HG02884 (cell line): ENCODE data around the gene ZNF213.

Experiments used
- ATAC-seq: cut with Tn5 transposase; IDR thresholded peaks from one replicate; pipeline ENCODE4 v1.9.1; 2021; ENCODE audit warnings: mild to moderate bottlenecking, moderate library complexity; ENCODE audit not compliant: unreplicated experiment

Gene ZNF213

DNA sequence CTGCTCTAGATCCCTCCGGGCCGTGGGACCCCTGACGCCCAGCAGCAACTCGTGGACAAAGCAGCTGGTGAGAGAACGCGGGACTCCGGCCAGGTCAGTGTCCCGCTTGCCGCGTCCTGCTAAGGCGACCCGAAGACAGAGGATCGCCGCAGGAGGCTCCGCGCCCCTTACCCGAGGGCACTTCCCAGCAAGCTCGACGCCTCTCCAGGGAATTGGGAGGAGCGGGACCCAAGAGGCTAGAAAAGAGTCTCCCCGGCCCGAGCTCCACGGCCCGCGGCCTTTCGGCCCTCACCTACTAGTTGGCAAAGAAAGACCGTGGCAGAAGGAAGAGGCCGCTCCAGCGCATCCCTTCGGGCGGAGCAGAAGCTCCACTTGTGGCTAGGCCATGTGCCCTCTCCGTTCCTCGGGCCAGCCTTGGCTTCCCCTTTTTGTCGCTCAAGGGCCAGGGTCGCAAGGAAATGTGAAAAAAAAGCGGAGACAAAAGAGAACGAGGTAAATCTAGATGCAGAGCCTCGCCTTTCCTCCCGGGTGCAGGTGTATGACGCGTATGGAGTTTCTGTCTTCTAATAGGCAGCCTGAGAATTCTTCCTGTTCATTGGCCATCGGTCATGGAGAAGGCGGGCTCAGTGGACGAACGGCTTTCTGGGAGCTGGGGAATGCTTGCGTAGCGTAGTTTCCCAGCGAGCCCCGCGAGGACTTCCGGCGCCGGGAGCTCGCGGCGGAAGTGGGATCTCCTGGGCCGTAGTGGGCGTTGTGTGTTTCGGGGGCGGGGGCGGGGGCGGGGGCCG lies at the start of gene ZNF213:
ZNF213 (plus strand) TSS at position 692 of the 788 bp plus-strand sequence. CDS start 2,252 bp downstream, outside the sequence.
- ATAC-seq: peak; percentile 84

GRCh38 chr16:3085868-3086595 lies 48.8 kb upstream of the ZNF213 start:
- ATAC-seq: no peak

GRCh38 chr16:3086596-3087242 lies 48.1 kb upstream of the ZNF213 start:
- ATAC-seq: no peak

GRCh38 chr16:3087243-3088235 lies 47.3 kb upstream of the ZNF213 start:
- ATAC-seq: no peak

DNA sequence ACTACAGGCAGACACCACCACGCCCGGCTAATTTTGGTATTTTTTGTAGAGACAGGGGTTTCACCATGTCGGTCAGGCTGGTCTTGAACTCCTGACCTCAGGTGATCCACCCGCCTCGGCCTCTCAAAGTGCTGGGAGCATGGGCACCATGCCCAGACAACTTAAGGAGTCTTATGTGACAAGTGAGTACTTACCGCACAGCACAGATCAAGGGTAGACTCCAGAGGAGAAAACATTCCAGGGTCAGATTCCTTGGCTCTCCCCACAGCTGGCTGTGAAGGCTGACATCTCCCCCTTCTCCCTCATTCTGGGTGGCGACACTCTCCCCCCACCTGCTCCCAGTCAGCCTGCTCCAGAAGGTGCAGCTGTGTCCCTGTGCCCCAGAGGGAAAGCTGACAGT lies 46.4 kb upstream of the ZNF213 start:
- ATAC-seq: no peak

- ATAC-seq: no peak
Observed at GRCh38 chr16:3088925-3089716, 45.7 kb upstream of the ZNF213 start.

DNA sequence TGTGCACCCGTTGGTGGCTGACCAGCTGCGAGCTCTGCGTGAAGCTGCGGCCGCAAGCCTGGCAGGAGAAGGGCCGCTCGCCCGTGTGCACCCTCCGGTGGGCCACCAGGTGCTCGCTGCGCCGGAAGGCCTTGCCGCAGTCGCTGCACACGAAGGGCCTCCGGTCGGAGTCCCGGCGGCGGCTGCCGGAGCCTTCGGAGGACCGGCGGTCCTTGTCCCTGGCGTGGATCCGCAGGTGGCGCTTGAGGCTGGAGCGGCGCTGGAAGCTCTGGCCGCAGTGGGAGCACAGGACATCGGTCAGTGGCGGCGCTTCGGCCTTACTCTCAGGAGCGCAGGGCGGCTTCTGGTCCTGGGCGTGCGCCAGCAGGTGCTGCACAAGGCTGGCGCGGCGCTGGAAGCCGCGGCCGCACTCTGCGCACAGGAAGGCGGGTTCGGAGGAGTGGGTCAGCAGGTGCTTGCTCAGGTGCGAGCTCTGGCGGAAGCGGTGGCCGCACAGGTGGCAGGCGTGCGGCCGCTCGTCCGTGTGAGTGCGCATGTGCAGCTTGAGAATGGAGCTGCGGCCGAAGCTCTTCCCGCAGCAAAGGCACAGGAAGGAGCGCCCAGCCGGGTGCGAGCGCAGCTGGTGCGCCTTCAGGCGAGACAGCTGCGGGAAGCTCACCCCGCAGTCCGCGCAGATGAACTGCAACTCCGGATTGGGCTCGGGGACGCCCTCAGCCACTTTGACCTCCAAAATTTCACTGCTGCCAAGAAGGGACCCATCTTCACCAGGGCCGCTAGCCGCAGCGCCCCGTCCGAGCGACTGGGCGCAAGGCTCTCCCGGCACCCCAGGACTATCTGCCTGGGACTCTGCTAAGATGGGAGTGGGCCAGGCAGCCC lies 44.9 kb upstream of the ZNF213 start:
- ATAC-seq: no peak

DNA sequence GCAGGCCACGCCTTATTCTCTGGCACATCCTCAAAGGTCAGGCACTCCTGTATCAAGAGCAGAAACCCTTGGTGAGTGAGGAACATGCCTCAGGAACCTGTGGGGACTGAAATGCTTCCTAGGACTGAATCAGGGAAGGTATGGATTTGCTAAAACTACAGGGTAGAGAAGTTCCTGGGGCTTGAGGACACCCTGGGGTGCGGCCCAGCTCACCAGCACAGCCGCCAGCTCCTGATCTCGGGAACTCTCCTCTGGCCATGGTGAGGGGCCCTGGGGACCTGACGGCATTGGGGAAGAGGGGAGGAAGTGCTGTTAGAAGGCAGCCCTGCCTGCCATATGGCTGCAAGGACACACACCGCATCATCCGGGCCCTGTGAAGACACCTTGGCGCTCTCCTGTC lies 43.3 kb upstream of the ZNF213 start:
- no peak for ATAC-seq

DNA sequence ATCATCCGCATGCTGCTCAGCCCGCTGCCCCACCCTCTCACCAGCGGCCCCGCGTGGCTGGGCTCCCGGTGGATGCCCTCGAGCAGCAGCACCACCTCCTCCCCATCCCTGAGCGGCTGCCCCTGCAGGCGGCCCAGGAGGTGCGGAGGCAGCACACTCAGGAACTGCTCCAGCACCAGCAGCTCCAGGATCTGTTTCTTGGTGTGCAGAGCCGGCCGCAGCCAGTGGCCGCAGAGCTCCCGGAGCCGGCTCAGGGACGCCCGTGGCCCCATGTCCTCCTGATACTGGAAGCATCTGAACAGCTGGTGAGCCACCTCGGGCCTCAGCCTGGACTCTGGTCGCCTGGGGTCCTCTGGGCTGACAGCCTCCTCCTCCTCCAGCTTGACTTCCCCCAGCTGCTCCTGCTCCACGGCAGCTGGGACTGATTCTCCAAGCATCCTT lies 42.3 kb upstream of the ZNF213 start:
- no peak for ATAC-seq

GRCh38 chr16:3094289-3095027 lies 40.4 kb upstream of the ZNF213 start:
- ATAC-seq: no peak

GRCh38 chr16:3095869-3096268 lies 39.0 kb upstream of the ZNF213 start:
- peak; percentile 65 for ATAC-seq

DNA sequence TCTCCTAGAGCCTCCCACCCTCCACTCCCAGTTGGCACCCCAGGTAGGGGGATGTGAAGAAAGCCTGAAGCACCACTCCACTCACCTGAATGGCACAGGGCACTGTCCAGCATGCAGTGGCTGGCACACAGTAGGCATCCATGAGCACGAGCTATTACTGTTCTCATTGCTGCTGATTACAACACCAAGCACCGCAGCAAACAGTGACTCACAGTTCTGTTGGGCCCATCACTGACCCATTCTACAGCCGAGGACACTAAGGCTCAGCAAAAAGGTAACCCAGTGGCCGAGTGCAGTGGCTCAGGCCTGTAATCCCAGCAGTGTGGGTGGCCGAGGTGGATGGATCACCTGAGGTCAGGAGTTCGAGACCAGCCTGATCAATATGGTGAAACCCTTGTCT lies 38.5 kb upstream of the ZNF213 start:
- ATAC-seq: no peak

DNA sequence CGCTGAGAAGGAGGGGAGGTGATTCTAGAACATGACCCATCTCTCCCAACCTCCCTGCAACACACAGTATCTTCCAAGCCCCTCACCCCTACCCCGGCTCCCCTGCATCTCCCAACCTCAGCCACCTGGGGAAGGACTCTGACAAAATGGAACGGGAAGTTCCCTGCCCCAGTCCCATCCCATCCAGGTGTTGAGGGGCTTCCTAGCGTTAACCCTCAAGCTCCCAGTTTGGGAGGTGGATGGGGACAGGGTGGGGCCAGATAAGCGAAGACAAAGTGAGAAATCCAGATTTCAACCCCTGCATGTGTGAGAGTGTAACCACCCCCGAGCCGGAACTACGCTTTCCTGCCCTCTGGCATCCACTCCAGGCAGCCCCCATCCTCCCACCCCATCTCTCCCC lies 37.6 kb upstream of the ZNF213 start:
- ATAC-seq: no peak

DNA sequence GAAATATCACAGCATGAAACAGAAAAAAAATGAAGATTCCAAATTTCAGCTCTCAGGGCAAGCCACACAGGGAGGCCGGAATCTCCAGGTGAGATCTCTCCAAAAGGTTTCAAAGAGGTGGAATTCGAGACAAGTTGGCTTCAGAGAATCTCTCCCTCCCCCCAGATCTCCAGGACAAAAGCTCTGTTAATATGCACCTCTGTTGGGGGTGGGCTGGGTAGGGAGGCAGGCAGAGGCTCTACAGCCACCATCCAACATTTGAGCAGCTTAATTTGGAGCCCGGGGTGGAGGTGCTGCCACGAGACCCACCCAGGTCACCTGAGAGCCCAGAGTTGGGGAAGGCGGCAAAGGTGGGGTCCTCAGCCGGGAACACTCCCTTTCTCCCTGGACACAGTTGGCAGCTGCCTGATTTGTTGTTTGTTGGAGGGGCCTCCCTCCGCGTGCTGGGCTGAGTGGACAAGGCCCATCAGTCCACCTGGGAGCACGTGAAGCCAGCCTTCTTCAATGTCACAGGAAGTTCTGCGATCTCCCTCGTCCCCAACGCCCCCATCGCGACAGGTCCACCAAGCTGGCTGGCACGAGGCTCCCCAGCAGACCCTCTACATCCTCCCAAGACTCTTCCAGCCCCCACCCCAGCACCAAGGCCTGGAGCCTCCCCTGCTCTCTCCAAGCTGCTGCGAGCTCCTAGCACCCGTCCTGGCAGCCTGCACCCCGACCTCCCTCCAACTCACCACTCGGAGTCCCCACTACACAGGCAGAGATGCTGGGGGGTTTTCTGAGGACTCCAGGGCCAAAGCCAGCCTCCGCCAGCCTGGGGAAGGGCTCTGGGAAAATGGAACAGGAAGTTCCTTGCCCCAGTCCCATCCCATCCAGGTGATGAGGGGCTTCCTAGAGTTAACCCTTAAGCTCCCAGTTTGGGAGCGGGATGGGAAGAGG lies 36.1 kb upstream of the ZNF213 start, which contains the start of gene ZSCAN10:
ZSCAN10 (minus strand) TSS at position 836 of the 936 bp plus-strand sequence. CDS start 6,357 bp downstream, outside the sequence.
- ATAC-seq: no peak

GRCh38 chr16:3099395-3099731 lies 35.5 kb upstream of the ZNF213 start:
- ATAC-seq: no peak

GRCh38 chr16:3099732-3100499 lies 34.9 kb upstream of the ZNF213 start:
- peak; percentile 59 for ATAC-seq
